ENCODE results near the gene IGFL1.
"Not testable (repeated sequence)": the region's sequence is repeated elsewhere in the genome, so short reads cannot be mapped to it uniquely, and the experiment has no call there.

The IGFL1 gene

GRCh38 chr19:46229442-46229841 lies at the start of gene IGFL1:
Gene IGFL1, plus strand, starts transcription at chr19:46229742. Its CDS starts 33 bp downstream, at chr19:46229775.
- DNase-seq, result no peak
- no peak for TF ChIP-seq CTCF (IDR thresholded peaks at IDR 0.05; ENCODE audit: low read depth, low read length, missing control alignments)
- no peak within 1 kb of the TSS for H3K4me3 ChIP-seq (ENCODE audit: low read depth, low read length)
- no peak within 1 kb of the TSS for H3K27ac ChIP-seq
- peaks cover 20% of the 10 kb centered on the region for H3K27me3 ChIP-seq (replicated peaks)
- no peaks in the 10 kb centered on the region for H3K36me3 ChIP-seq (replicated peaks)
- in situ Hi-C loops (cut with HindIII; ENCODE audit: low pct_ligation_motif_present, low sequenced_read_pairs), result no loop called here

GRCh38 chr19:46180701-46181387 lies 48.7 kb upstream of the IGFL1 start:
- Histone ChIP-seq H3K27me3 (replicated peaks) (peaks cover 2% of the 10 kb centered on the region), H3K4me3 (ENCODE audit: low read depth, low read length) (no peak overlapping the region), H3K27ac (no peak overlapping the region), H3K36me3 (replicated peaks) (no peaks in the 10 kb centered on the region)
- in situ Hi-C loops (cut with HindIII; ENCODE audit: low pct_ligation_motif_present, low sequenced_read_pairs), result no loop called here
- no peak for TF ChIP-seq CTCF (IDR thresholded peaks at IDR 0.05; ENCODE audit: low read depth, low read length, missing control alignments)
- DNase-seq, result peak; percentile 26

GRCh38 chr19:46181388-46181779 lies 48.2 kb upstream of the IGFL1 start:
- no peaks in the 10 kb centered on the region for H3K36me3 ChIP-seq (replicated peaks)
- no peak for DNase-seq
- TF ChIP-seq CTCF (IDR thresholded peaks at IDR 0.05; ENCODE audit: low read depth, low read length, missing control alignments), result no peak
- H3K4me3 ChIP-seq (ENCODE audit: low read depth, low read length), result no peak overlapping the region
- peaks cover 2% of the 10 kb centered on the region for H3K27me3 ChIP-seq (replicated peaks)
- in situ Hi-C loops (cut with HindIII; ENCODE audit: low pct_ligation_motif_present, low sequenced_read_pairs), result no loop called here
- H3K27ac ChIP-seq, result no peak overlapping the region

GRCh38 chr19:46182476-46182875 lies 47.1 kb upstream of the IGFL1 start:
- Histone ChIP-seq H3K27ac (no peak overlapping the region), H3K36me3 (replicated peaks) (no peaks in the 10 kb centered on the region), H3K27me3 (replicated peaks) (peaks cover 5% of the 10 kb centered on the region), H3K4me3 (ENCODE audit: low read depth, low read length) (no peak overlapping the region)
- no peak for DNase-seq
- in situ Hi-C loops (cut with HindIII; ENCODE audit: low pct_ligation_motif_present, low sequenced_read_pairs), result no loop called here
- no peak for TF ChIP-seq CTCF (IDR thresholded peaks at IDR 0.05; ENCODE audit: low read depth, low read length, missing control alignments)

DNA sequence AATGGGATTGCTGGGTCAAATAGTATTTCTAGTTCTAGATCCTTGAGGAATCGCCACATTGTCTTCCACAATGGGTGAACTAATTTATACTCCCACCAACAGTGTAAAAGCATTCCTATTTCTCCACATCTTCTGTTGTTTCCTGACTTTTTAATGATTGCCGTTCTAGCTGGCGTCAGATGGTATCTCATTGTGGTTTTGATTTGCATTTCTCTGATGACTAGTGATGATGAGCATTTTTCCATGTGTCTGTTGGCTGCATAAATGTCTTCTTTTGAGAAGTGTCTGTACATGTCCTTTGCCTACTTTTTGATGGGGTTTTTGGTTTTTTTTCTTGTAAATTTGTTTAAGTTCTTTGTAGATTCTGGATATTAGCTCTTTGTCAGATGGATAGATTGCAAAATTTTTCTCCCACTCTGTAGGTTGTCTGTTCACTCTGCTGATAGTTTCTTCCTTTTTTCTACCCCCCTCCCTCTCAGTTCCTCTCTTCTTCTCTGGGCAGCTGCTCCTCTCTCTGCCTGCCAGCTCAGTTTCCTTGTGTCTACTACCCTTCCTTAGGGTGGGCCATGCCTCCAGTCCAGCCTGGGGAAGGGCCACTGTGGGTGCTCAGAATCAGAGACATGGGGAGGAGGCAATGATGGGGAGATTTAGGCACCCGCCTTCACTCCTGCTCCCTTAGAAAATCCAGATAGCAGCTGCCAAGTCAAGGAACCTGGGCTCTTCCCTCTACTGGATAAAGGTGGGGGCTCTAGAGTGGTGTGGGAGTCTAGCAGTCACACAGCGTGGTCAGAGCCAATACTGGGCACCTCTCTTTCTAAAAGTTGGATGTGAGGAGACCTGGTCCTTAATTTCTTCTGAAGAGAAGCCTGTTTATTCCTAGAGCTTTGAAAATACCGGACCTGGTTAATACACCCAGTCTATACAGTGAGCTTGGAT lies 44.5 kb upstream of the IGFL1 start:
- Histone ChIP-seq H3K27me3 (replicated peaks) (peaks cover 22% of the 10 kb centered on the region), H3K27ac (peak overlapping the region; percentile 13)
- H3K36me3 ChIP-seq (replicated peaks); in situ Hi-C loops (cut with HindIII; ENCODE audit: low pct_ligation_motif_present, low sequenced_read_pairs); H3K4me3 ChIP-seq (ENCODE audit: low read depth, low read length): not testable (repeated sequence)
- peak; percentile 33 for DNase-seq

GRCh38 chr19:46186101-46186716 lies 43.3 kb upstream of the IGFL1 start:
- no peak for DNase-seq
- Histone ChIP-seq H3K36me3 (replicated peaks) (no peaks in the 10 kb centered on the region), H3K27me3 (replicated peaks) (peaks cover 30% of the 10 kb centered on the region), H3K4me3 (ENCODE audit: low read depth, low read length) (no peak overlapping the region), H3K27ac (no peak overlapping the region)
- in situ Hi-C loops (cut with HindIII; ENCODE audit: low pct_ligation_motif_present, low sequenced_read_pairs), result no loop called here
- no peak for TF ChIP-seq CTCF (IDR thresholded peaks at IDR 0.05; ENCODE audit: low read depth, low read length, missing control alignments)
